ENCODE data around the gene ADAMTS2. TPM values are rescaled to one million over a fixed set of nuclear protein-coding genes. Genes with fewer than 3 reads are reported as not detected.

Gene ADAMTS2
- total and polyA plus RNA-seq, 5 donors from 2014 or later: 0.03 TPM; not detected in 4

DNA sequence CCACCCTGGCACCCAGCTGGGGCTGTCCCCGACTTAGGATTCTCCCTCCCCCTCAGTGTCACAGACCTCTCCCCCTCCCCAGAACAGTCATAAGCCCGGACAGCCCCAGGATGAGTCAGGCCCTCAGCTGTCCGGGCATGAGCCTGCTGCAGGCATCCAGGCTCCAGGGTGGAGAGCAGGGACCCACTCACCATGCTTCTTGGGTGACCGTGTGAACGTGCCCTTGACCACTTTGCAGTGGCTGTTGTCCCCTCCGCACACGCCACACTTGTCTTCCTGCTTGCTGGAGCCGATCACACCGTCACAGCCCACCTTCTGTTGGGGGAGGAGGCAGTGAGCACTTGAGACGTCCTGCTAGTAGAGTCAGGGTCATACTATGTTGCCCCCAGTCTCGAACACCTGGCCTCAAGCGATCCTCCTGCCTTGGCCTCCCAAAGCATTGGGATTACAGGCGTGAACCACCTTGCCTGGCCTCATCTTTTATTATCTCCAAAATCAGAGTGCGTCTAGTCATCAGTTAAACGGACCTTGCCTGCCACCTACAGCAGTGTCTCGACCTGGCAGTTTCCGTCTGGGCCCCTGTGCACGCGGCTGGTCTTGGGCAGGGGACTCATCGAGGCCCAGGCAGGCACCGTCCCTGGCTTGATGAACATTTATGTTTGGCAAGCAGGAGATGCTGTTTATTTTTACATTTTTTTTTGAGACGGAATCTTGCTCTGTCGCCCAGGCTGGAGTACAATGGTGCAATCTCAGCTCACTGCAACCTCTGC lies 212.5 kb downstream of the ADAMTS2 start:
- H3K27ac ChIP-seq (ENCODE audit: insufficient read depth, low read length, poor library complexity, severe bottlenecking): no peak overlapping the region
- Mint-ChIP-seq H3K4me3 (no peak overlapping the region), H3K27me3 (no peaks in the 10 kb centered on the region), H3K36me3 (no peaks in the 10 kb centered on the region), H3K4me1 (no peaks in the 10 kb centered on the region), H3K27ac (no peak overlapping the region), H3K9me3 (peaks cover 0 to 1% (median 0%) of the 10 kb centered on the region in 7 donors)
- no peaks in the 10 kb centered on the region for H3K27me3 ChIP-seq (ENCODE audit: control insufficient read depth, insufficient read depth, low read length)
- DNase-seq: no peak
- H3K9me3 ChIP-seq (ENCODE audit: control insufficient read depth in 2 of 2, low read length in 2 of 2): no peaks in the 10 kb centered on the region
- no peak for ATAC-seq (ENCODE audit: low read depth in 2 of 2)
- H3K4me3 ChIP-seq (ENCODE audit: low read depth, low read length): no peak overlapping the region
- H3K36me3 ChIP-seq (ENCODE audit: control insufficient read depth, insufficient read depth, low read length): no peaks in the 10 kb centered on the region
- H3K4me1 ChIP-seq (ENCODE audit: control insufficient read depth, insufficient read depth, low read length, poor library complexity, severe bottlenecking): no peaks in the 10 kb centered on the region

DNA sequence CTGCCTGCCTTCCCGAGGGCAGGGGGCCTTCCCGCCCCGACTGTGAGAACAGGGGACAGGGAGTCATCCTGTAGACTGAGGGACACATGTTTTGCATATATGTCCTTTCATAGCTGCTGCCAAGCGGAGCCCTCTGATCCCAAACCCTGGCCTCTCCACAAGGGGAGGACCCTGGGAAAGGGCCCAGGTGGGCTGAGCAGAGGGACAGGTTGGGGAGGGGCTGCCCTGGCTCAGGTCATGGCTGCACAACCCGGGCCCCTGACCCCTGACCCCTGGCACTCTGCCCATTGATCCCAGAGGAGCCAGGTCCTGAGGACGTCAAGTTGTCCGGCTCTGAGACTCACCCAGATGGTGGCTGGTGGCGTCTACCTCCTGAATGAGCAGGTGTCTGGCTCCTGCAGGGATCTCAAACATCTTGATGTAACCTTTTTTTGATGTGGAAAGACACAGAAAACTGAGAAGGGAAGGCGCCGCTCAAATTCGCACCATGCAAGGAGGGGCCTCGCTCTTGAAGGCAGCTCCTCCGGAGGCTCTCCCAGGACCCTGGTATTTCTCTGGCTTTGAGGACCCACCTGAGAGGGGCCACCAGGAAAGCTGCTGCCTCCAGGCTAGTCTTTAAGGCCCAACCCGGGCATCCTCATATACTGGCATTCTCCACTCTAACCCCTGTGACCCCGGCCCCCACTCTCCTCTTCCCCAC lies 213.2 kb downstream of the ADAMTS2 start:
- Histone ChIP-seq H3K4me1 (ENCODE audit: control insufficient read depth, insufficient read depth, low read length, poor library complexity, severe bottlenecking) (no peaks in the 10 kb centered on the region), H3K9me3 (ENCODE audit: control insufficient read depth in 2 of 2, low read length in 2 of 2) (no peaks in the 10 kb centered on the region), H3K4me3 (ENCODE audit: low read depth, low read length) (no peak overlapping the region), H3K36me3 (ENCODE audit: control insufficient read depth, insufficient read depth, low read length) (no peaks in the 10 kb centered on the region), H3K27me3 (ENCODE audit: control insufficient read depth, insufficient read depth, low read length) (no peaks in the 10 kb centered on the region), H3K27ac (ENCODE audit: insufficient read depth, low read length, poor library complexity, severe bottlenecking) (no peak overlapping the region)
- H3K36me3 Mint-ChIP-seq: no peaks in the 10 kb centered on the region
- peaks cover 0 to 2% (median 0%) of the 10 kb centered on the region in 7 donors for H3K9me3 Mint-ChIP-seq
- H3K27me3 Mint-ChIP-seq: no peaks in the 10 kb centered on the region
- H3K4me1 Mint-ChIP-seq: no peaks in the 10 kb centered on the region
- DNase-seq (no peak), ATAC-seq (ENCODE audit: low read depth in 2 of 2) (no peak)
- H3K27ac Mint-ChIP-seq: no peak overlapping the region
- no peak overlapping the region for H3K4me3 Mint-ChIP-seq

DNA sequence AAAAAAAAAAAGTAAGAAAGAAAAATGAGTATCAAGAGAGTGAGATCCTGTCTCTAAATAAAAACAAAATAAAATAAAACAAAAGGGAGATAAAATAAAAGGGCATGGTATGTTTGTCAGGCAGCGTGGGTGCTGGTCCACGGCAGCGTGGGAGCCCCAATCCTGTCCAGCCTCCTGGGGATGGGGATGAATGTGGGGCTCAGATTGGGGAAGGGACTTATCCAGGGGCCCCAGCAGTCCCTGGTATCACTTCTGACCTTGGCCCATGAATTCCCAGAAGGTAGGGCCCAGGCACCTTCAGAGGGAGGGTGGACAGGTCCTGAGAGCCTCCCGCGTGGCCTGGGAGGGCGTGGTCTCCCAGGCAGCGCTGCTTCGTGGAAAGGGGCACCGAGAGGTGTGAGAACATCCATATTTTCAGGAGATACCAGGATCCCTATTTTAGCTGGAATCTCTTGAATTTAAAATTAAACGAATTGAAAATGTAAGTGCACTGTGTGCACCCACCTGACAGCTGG lies 213.9 kb downstream of the ADAMTS2 start:
- ATAC-seq (ENCODE audit: low read depth in 2 of 2): no peak
- Histone ChIP-seq H3K36me3 (ENCODE audit: control insufficient read depth, insufficient read depth, low read length) (no peaks in the 10 kb centered on the region), H3K4me3 (ENCODE audit: low read depth, low read length) (no peak overlapping the region), H3K9me3 (ENCODE audit: control insufficient read depth in 2 of 2, low read length in 2 of 2) (no peaks in the 10 kb centered on the region), H3K27me3 (ENCODE audit: control insufficient read depth, insufficient read depth, low read length) (no peaks in the 10 kb centered on the region), H3K27ac (ENCODE audit: insufficient read depth, low read length, poor library complexity, severe bottlenecking) (no peak overlapping the region), H3K4me1 (ENCODE audit: control insufficient read depth, insufficient read depth, low read length, poor library complexity, severe bottlenecking) (no peaks in the 10 kb centered on the region)
- Mint-ChIP-seq H3K27ac (no peak overlapping the region), H3K4me1 (no peaks in the 10 kb centered on the region), H3K27me3 (no peaks in the 10 kb centered on the region), H3K36me3 (no peaks in the 10 kb centered on the region), H3K4me3 (no peak overlapping the region), H3K9me3 (peaks cover 0 to 2% (median 0%) of the 10 kb centered on the region in 7 donors)
- no peak for DNase-seq

DNA sequence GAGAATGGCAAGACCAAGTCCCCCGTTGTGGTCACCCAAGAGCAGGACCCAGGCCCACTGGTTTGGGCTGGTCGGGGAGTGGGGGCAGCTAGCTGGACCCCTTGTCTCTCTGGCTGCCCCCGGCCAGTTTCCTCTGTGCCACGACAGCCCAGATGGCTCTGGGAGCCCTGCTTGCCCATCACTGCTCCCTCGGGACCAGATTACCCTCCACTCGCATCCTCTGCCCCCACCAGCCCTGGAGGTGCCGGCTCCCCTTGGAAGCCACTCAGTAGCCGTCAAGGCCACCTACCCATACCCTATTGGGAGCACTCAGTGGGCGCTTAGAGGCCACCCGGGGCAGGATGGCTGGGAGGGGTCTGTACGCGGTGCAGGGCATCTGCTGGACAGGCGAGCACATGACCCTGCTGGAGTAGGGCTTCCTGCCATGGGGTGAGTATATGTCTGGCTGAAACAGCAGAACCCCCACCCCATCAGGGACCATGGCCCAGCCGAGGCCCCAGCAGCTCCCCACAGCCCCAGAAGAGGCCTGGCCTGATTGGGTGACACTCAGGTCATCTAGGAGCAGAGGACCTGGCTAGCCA lies 215.1 kb downstream of the ADAMTS2 start:
- Histone ChIP-seq H3K9me3 (ENCODE audit: control insufficient read depth in 2 of 2, low read length in 2 of 2) (no peaks in the 10 kb centered on the region), H3K4me3 (ENCODE audit: low read depth, low read length) (no peak overlapping the region), H3K4me1 (ENCODE audit: control insufficient read depth, insufficient read depth, low read length, poor library complexity, severe bottlenecking) (no peaks in the 10 kb centered on the region), H3K27ac (ENCODE audit: insufficient read depth, low read length, poor library complexity, severe bottlenecking) (no peak overlapping the region), H3K27me3 (ENCODE audit: control insufficient read depth, insufficient read depth, low read length) (no peaks in the 10 kb centered on the region), H3K36me3 (ENCODE audit: control insufficient read depth, insufficient read depth, low read length) (no peaks in the 10 kb centered on the region)
- Mint-ChIP-seq H3K27me3 (no peaks in the 10 kb centered on the region), H3K4me1 (no peaks in the 10 kb centered on the region), H3K27ac (no peak overlapping the region), H3K9me3 (peaks cover 0 to 2% (median 0%) of the 10 kb centered on the region in 7 donors), H3K36me3 (no peaks in the 10 kb centered on the region), H3K4me3 (no peak overlapping the region)
- DNase-seq: no peak
- no peak for ATAC-seq (ENCODE audit: low read depth in 2 of 2)

DNA sequence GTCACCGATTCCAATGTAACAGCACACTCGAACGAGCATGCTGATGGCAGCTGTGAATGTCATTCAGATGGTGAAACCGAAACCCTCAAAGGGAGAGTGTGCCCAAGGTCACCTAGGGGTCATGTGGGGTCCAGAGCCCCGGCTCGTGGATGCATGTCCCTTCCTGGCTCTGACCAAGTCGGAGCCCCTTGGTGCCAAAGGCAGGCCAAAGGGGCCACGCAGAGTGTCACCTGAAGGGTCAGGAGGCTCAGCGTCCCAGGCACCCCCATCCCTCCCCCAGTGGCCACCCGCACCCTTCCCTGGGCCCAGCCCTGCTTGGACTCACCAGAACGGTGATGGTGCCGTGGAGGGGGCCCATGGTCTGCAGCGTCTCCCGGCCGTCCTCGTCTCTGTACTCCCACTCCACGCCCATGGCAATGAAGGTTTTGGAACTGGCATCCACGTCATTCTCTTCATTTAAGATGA lies 215.6 kb downstream of the ADAMTS2 start:
- Mint-ChIP-seq H3K27ac (no peak overlapping the region), H3K4me3 (no peak overlapping the region), H3K9me3 (peaks cover 0 to 2% (median 0%) of the 10 kb centered on the region in 7 donors), H3K36me3 (no peaks in the 10 kb centered on the region), H3K27me3 (no peaks in the 10 kb centered on the region), H3K4me1 (no peaks in the 10 kb centered on the region)
- Histone ChIP-seq H3K4me3 (ENCODE audit: low read depth, low read length) (no peak overlapping the region), H3K9me3 (ENCODE audit: control insufficient read depth in 2 of 2, low read length in 2 of 2) (no peaks in the 10 kb centered on the region), H3K4me1 (ENCODE audit: control insufficient read depth, insufficient read depth, low read length, poor library complexity, severe bottlenecking) (no peaks in the 10 kb centered on the region), H3K27me3 (ENCODE audit: control insufficient read depth, insufficient read depth, low read length) (no peaks in the 10 kb centered on the region), H3K36me3 (ENCODE audit: control insufficient read depth, insufficient read depth, low read length) (no peaks in the 10 kb centered on the region), H3K27ac (ENCODE audit: insufficient read depth, low read length, poor library complexity, severe bottlenecking) (no peak overlapping the region)
- DNase-seq (no peak), ATAC-seq (ENCODE audit: low read depth in 2 of 2) (no peak)

DNA sequence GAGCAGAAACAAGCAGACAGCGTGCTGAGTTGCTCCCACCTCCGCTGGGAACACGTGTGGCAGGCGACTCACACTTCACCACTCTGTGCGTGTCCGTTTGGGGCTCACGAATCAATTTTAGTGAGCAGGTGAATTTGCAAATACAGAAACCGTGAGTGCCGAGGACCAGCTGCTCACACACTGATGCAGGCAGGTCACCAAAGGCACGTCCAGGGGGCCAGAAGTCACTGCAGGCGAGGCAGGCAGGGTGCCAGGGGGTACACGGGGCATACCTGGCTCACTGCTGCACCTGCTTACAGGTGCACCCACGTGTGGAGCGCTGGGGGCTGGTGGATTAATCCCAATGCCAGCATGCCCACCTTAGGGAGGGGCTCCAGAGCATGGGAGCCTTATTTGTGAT lies 216.3 kb downstream of the ADAMTS2 start:
- H3K4me1 Mint-ChIP-seq: no peaks in the 10 kb centered on the region
- H3K27me3 Mint-ChIP-seq: no peaks in the 10 kb centered on the region
- H3K9me3 ChIP-seq (ENCODE audit: control insufficient read depth in 2 of 2, low read length in 2 of 2): no peaks in the 10 kb centered on the region
- DNase-seq: no peak
- no peaks in the 10 kb centered on the region for H3K36me3 Mint-ChIP-seq
- peaks cover 0 to 4% (median 0%) of the 10 kb centered on the region in 7 donors for H3K9me3 Mint-ChIP-seq
- H3K4me1 ChIP-seq (ENCODE audit: control insufficient read depth, insufficient read depth, low read length, poor library complexity, severe bottlenecking): no peaks in the 10 kb centered on the region
- H3K27ac ChIP-seq (ENCODE audit: insufficient read depth, low read length, poor library complexity, severe bottlenecking): no peak overlapping the region
- H3K36me3 ChIP-seq (ENCODE audit: control insufficient read depth, insufficient read depth, low read length): no peaks in the 10 kb centered on the region
- no peak overlapping the region for H3K4me3 Mint-ChIP-seq
- no peaks in the 10 kb centered on the region for H3K27me3 ChIP-seq (ENCODE audit: control insufficient read depth, insufficient read depth, low read length)
- no peak overlapping the region for H3K4me3 ChIP-seq (ENCODE audit: low read depth, low read length)
- no peak for ATAC-seq (ENCODE audit: low read depth in 2 of 2)
- H3K27ac Mint-ChIP-seq: no peak overlapping the region

DNA sequence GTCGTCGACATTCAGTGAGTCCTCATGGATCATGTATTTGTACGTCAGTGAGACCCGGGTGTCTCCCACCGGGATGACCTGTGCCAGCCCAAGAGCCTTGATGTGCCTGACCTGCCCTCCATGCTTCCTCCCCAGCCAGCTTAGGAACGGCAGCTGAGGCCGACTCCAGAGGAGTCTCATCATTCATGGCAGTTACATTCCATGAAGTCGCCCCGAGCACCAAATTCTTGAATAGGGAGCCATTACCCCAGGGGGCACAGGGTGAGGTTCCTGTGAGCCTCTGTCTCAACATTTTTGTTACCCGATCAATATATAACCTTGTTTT lies 217.3 kb downstream of the ADAMTS2 start:
- H3K4me3 Mint-ChIP-seq: no peak overlapping the region
- H3K36me3 ChIP-seq (ENCODE audit: control insufficient read depth, insufficient read depth, low read length): no peaks in the 10 kb centered on the region
- H3K27me3 ChIP-seq (ENCODE audit: control insufficient read depth, insufficient read depth, low read length): no peaks in the 10 kb centered on the region
- H3K27ac Mint-ChIP-seq: peak overlapping the region in 1 of 3 donors; percentile 78
- no peaks in the 10 kb centered on the region for H3K4me1 ChIP-seq (ENCODE audit: control insufficient read depth, insufficient read depth, low read length, poor library complexity, severe bottlenecking)
- ATAC-seq (ENCODE audit: low read depth in 2 of 2) (no peak), DNase-seq (no peak)
- no peaks in the 10 kb centered on the region for H3K4me1 Mint-ChIP-seq
- H3K36me3 Mint-ChIP-seq: no peaks in the 10 kb centered on the region
- H3K4me3 ChIP-seq (ENCODE audit: low read depth, low read length): no peak overlapping the region
- H3K27ac ChIP-seq (ENCODE audit: insufficient read depth, low read length, poor library complexity, severe bottlenecking): no peak overlapping the region
- H3K9me3 Mint-ChIP-seq: peaks cover 0 to 4% (median 0%) of the 10 kb centered on the region in 7 donors
- H3K27me3 Mint-ChIP-seq: no peaks in the 10 kb centered on the region
- H3K9me3 ChIP-seq (ENCODE audit: control insufficient read depth in 2 of 2, low read length in 2 of 2): no peaks in the 10 kb centered on the region

Measured in CD4-positive, CD25-positive, alpha-beta regulatory T cell (primary cell).